Measurements from ENCODE around the gene TPP2.

Gene TPP2

GRCh38 chr13:102708211-102708610 is 111.4 kb downstream of the TPP2 start:
- H3K4me3 ChIP-seq (ENCODE audit: low read depth, low read length) = no peak overlapping the region
- no peak for DNase-seq (ENCODE audit: low read depth)

DNA sequence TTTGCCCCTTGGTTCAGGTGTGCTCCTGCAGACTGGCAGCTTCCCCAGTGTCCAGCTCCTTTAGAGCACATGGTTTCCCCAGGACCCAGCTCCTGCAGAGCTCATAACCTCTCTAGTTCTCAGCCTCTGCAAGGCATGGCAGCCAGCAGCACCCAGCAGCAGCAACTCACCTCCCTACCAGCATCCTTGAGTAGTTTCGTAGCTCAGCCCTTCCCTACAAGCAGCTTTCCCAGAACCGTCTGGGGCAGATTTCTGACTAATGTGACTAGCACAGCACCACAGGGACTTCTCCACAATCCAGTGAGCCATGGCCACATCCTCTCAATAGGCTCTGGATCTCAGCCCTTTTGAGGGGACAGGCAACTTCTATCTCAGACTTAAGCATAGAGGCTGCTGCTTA is 112.2 kb downstream of the TPP2 start:
- H3K4me3 ChIP-seq (ENCODE audit: low read depth, low read length) = no peak overlapping the region
- DNase-seq (ENCODE audit: low read depth) = no peak

GRCh38 chr13:102709536-102709935 is 112.8 kb downstream of the TPP2 start:
- no peak overlapping the region for H3K4me3 ChIP-seq (ENCODE audit: low read depth, low read length)
- no peak for DNase-seq (ENCODE audit: low read depth)

GRCh38 chr13:102710261-102710679 is 113.5 kb downstream of the TPP2 start:
- no peak for DNase-seq (ENCODE audit: low read depth)
- H3K4me3 ChIP-seq (ENCODE audit: low read depth, low read length) = no peak overlapping the region

DNA sequence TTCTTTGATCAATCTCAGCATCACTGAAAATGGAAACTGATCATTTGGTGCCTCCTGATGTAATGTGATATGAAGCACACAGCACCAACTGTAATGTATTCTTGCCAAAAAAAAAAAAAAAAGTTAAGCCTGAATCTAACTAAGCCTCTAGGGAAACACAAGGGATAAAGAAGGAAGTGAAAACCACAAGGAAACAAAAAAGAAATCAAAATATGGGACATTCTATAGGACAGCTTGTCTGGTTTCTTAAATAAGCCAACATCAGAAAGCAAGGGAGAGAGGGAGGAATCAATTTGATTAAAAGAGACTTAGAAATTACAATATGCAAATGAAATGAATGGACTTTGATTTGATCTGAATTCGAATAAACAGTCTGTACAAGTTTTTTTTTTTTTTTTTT is 118.7 kb downstream of the TPP2 start:
- H3K4me3 ChIP-seq (ENCODE audit: low read depth, low read length) = no peak overlapping the region
- DNase-seq (ENCODE audit: low read depth) = no peak

GRCh38 chr13:102718746-102719145 is 122.0 kb downstream of the TPP2 start:
- no peak overlapping the region for H3K4me3 ChIP-seq (ENCODE audit: low read depth, low read length)
- DNase-seq (ENCODE audit: low read depth) = no peak

GRCh38 chr13:102721800-102722231 is 125.0 kb downstream of the TPP2 start:
- H3K4me3 ChIP-seq (ENCODE audit: low read depth, low read length) = no peak overlapping the region
- peak; percentile 65 for DNase-seq (ENCODE audit: low read depth)

- DNase-seq (ENCODE audit: low read depth) = no peak
- no peak overlapping the region for H3K4me3 ChIP-seq (ENCODE audit: low read depth, low read length)
Observed at GRCh38 chr13:102724923-102725322, 128.1 kb downstream of the TPP2 start.

DNA sequence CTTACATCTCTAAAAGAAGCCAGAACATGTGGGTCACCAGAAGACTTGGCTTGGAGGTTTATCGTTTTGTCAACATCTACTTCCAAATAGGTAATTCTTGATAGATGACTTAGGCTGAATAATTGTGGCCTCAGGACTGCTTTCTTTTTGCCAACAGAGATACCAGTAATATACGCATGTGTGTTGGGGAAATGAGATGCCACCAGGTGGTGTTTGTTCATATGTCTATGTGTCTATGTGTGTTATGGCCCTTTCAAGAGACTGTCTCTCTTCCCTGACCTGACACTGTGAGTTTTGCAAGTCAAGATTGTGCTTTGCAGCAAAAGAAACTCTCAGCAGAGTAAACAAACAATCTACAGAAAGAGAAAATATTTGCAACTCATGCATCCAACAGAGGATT is 129.6 kb downstream of the TPP2 start:
- no peak for DNase-seq (ENCODE audit: low read depth)
- no peak overlapping the region for H3K4me3 ChIP-seq (ENCODE audit: low read depth, low read length)

All from skeletal muscle cell (primary cell).